ENCODE measurements around the gene CCDC17. TPM values are rescaled to one million over a fixed set of nuclear protein-coding genes. Genes with fewer than 3 reads are reported as not detected.

Gene CCDC17
- polyA plus RNA-seq, 1 donor, result 0.88 TPM

- WGBS (ENCODE audit: insufficient coverage, low lambda C conversion rate), result 89% methylated on average over 4 of the region's 12 CpGs
- H3K36me3 ChIP-seq (ENCODE audit: control insufficient read depth, insufficient read depth, low read length), result peaks cover 75% of the 10 kb centered on the region
- no peak for DNase-seq
These were observed 30.9 kb upstream of the CCDC17 start for GRCh38 chr1:45654540-45655280.

GRCh38 chr1:45647248-45648021, 23.6 kb upstream of the CCDC17 start:
- peaks cover 21% of the 10 kb centered on the region for H3K4me1 ChIP-seq (ENCODE audit: control insufficient read depth, insufficient read depth, low read length)
- H3K36me3 ChIP-seq (ENCODE audit: control insufficient read depth, insufficient read depth, low read length), result peaks cover 35% of the 10 kb centered on the region
- H3K4me3 ChIP-seq (ENCODE audit: low read length), result no peak overlapping the region
- H3K27ac ChIP-seq (ENCODE audit: low read length), result no peak overlapping the region
- peak in 1 of 2 donors; percentile 6 for DNase-seq
- no peaks in the 10 kb centered on the region for H3K27me3 ChIP-seq (ENCODE audit: control insufficient read depth, insufficient read depth, low read length)
- H3K9me3 ChIP-seq (ENCODE audit: control insufficient read depth, low read depth, low read length), result no peaks in the 10 kb centered on the region
- WGBS (ENCODE audit: insufficient coverage, low lambda C conversion rate), result 81% methylated on average over 3 of the region's 9 CpGs

More at GRCh38 chr1:45654540-45655280, 30.9 kb upstream of the CCDC17 start:
- no peak overlapping the region for H3K27ac ChIP-seq (ENCODE audit: low read length)
- H3K27me3 ChIP-seq (ENCODE audit: control insufficient read depth, insufficient read depth, low read length), result no peaks in the 10 kb centered on the region
- no peaks in the 10 kb centered on the region for H3K9me3 ChIP-seq (ENCODE audit: control insufficient read depth, low read depth, low read length)
- peaks cover 19% of the 10 kb centered on the region for H3K4me1 ChIP-seq (ENCODE audit: control insufficient read depth, insufficient read depth, low read length)
- no peak overlapping the region for H3K4me3 ChIP-seq (ENCODE audit: low read length)

DNA sequence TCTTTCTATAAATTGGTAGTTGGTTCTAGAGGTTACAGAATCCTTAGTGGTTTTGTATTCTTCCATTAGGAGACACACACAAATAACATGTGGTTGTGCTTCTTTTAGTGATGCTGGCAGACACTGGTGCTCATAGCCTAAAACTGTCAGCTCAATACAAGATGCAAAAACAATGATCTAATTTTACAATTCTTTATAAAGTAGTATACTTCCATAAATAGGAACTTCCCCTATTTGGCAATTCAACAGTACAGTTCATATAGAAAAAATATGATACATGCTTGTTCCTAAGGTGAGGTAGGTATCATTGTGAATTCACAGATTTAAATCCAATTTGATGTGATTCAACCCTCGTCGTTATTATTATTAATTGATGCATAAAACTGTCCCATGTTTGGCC, 20.8 kb upstream of the CCDC17 start:
- no peak overlapping the region for H3K4me3 ChIP-seq (ENCODE audit: low read length)
- no peaks in the 10 kb centered on the region for H3K27me3 ChIP-seq (ENCODE audit: control insufficient read depth, insufficient read depth, low read length)
- no peak for DNase-seq
- peak overlapping the region; percentile 78 for H3K27ac ChIP-seq (ENCODE audit: low read length)
- WGBS (ENCODE audit: insufficient coverage, low lambda C conversion rate), result 73% methylated on average over 2 of the region's 2 CpGs
- H3K4me1 ChIP-seq (ENCODE audit: control insufficient read depth, insufficient read depth, low read length), result peaks cover 24% of the 10 kb centered on the region
- H3K9me3 ChIP-seq (ENCODE audit: control insufficient read depth, low read depth, low read length), result no peaks in the 10 kb centered on the region
- H3K36me3 ChIP-seq (ENCODE audit: control insufficient read depth, insufficient read depth, low read length), result peaks cover 44% of the 10 kb centered on the region

DNA sequence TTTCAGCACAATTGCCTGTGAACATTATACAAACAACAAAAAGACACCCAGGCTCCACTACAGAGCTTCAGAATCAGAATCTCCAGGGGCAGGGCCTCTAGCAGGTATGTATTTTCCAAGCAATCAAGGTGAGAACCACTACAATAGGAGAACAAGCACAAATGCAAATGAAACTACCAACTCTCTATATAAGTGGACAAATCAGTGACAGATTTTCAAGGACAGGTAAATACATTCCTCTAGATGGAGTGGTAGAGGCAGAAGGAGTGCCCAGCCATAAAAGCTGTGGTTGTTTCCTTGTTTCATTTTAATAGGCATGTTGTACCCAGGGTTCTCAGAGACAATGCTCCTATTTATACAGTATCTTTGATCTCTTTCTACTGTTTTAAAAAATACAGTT, 20.1 kb upstream of the CCDC17 start:
- peaks cover 51% of the 10 kb centered on the region for H3K36me3 ChIP-seq (ENCODE audit: control insufficient read depth, insufficient read depth, low read length)
- H3K9me3 ChIP-seq (ENCODE audit: control insufficient read depth, low read depth, low read length), result no peaks in the 10 kb centered on the region
- H3K27ac ChIP-seq (ENCODE audit: low read length), result peak overlapping the region; percentile 78
- DNase-seq, result peak; percentile 58 to 88
- H3K27me3 ChIP-seq (ENCODE audit: control insufficient read depth, insufficient read depth, low read length), result no peaks in the 10 kb centered on the region
- peaks cover 24% of the 10 kb centered on the region for H3K4me1 ChIP-seq (ENCODE audit: control insufficient read depth, insufficient read depth, low read length)
- no peak overlapping the region for H3K4me3 ChIP-seq (ENCODE audit: low read length)

DNA sequence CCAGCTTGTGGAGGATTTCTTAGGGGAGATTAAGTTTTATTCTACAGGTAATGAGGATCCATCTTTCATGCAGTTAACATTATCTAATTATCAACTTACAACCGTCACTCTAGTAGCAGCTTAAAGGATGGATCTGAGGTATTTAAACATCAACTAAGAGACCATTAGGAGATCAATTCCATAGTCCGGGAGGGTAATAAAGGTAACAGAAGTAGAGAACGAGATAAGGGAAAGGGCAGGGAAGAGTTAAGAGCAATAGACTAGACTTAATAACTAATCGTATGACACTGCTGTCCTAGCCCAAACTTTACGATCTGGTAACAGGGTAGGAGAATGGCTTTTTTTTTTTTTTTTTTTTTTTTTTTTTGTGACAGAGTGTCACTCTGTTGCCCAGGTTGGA, 19.5 kb upstream of the CCDC17 start:
- H3K27ac ChIP-seq (ENCODE audit: low read length), result peak overlapping the region; percentile 78
- DNase-seq, result peak; percentile 57 to 78
- 14% methylated on average over 1 of the region's 5 CpGs for WGBS (ENCODE audit: insufficient coverage, low lambda C conversion rate)
- H3K4me3 ChIP-seq (ENCODE audit: low read length), result no peak overlapping the region
- H3K36me3 ChIP-seq (ENCODE audit: control insufficient read depth, insufficient read depth, low read length), result peaks cover 53% of the 10 kb centered on the region
- H3K4me1 ChIP-seq (ENCODE audit: control insufficient read depth, insufficient read depth, low read length), result peaks cover 24% of the 10 kb centered on the region
- H3K9me3 ChIP-seq (ENCODE audit: control insufficient read depth, low read depth, low read length), result no peaks in the 10 kb centered on the region
- H3K27me3 ChIP-seq (ENCODE audit: control insufficient read depth, insufficient read depth, low read length), result no peaks in the 10 kb centered on the region

DNA sequence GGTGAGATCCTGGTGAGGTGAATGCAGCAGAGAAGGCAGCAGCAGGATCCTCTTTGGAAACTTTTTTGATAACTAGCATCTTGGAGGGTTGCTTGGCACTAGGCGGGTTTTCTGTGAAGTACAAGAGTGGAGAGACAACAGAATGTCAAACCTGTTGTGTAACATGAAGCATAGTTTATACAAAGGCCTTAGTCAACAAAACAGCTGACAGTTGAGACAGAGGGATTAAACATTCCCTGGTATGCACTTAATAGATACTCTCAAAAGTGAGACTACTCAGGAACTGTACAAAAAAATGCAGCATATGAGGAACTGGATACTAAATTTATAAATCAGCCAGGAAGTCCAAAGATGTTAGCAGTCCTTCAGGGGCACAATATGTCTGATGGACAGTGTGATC, 16.4 kb upstream of the CCDC17 start:
- DNase-seq, result no peak
- H3K36me3 ChIP-seq (ENCODE audit: control insufficient read depth, insufficient read depth, low read length), result peaks cover 62% of the 10 kb centered on the region

DNA sequence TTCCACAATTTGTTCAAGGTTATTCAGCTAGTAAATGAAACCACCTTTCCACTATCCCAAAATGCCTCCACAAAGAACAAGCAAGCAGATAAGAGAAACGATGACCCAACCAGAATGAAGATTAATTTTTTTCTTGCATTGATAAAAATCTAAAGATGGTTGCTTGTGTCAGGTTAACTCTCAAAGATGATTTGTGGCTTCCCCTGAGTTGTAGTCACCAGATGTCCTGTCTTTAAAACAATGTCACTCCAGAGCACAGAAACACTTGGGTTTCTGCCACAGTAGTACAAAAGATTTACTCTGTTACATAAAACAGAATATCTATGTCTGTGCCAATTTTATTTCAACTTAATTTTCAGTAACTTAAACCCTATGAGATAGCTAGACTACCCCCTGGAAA, 11.4 kb upstream of the CCDC17 start:
- Histone ChIP-seq H3K36me3 (ENCODE audit: control insufficient read depth, insufficient read depth, low read length) (peaks cover 86% of the 10 kb centered on the region), H3K4me1 (ENCODE audit: control insufficient read depth, insufficient read depth, low read length) (no peaks in the 10 kb centered on the region), H3K27ac (ENCODE audit: low read length) (no peak overlapping the region), H3K9me3 (ENCODE audit: control insufficient read depth, low read depth, low read length) (no peaks in the 10 kb centered on the region), H3K27me3 (ENCODE audit: control insufficient read depth, insufficient read depth, low read length) (no peaks in the 10 kb centered on the region), H3K4me3 (ENCODE audit: low read length) (no peak overlapping the region)
- WGBS (ENCODE audit: insufficient coverage, low lambda C conversion rate), result 40% methylated on average over 1 of the region's 1 CpG
- no peak for DNase-seq

More for the DNA sequence above, 16.4 kb upstream of the CCDC17 start:
- H3K27me3 ChIP-seq (ENCODE audit: control insufficient read depth, insufficient read depth, low read length), result no peaks in the 10 kb centered on the region
- H3K4me3 ChIP-seq (ENCODE audit: low read length), result no peak overlapping the region
- no peaks in the 10 kb centered on the region for H3K9me3 ChIP-seq (ENCODE audit: control insufficient read depth, low read depth, low read length)
- no peak overlapping the region for H3K27ac ChIP-seq (ENCODE audit: low read length)
- WGBS (ENCODE audit: insufficient coverage, low lambda C conversion rate), result no CpG with 5 or more reads among the region's 1 CpG
- H3K4me1 ChIP-seq (ENCODE audit: control insufficient read depth, insufficient read depth, low read length), result peaks cover 24% of the 10 kb centered on the region

- Histone ChIP-seq H3K9me3 (ENCODE audit: control insufficient read depth, low read depth, low read length) (no peaks in the 10 kb centered on the region), H3K4me3 (ENCODE audit: low read length) (no peak overlapping the region), H3K27me3 (ENCODE audit: control insufficient read depth, insufficient read depth, low read length) (no peaks in the 10 kb centered on the region), H3K4me1 (ENCODE audit: control insufficient read depth, insufficient read depth, low read length) (no peaks in the 10 kb centered on the region), H3K27ac (ENCODE audit: low read length) (no peak overlapping the region), H3K36me3 (ENCODE audit: control insufficient read depth, insufficient read depth, low read length) (peaks cover 77% of the 10 kb centered on the region)
- WGBS (ENCODE audit: insufficient coverage, low lambda C conversion rate), result no CpG with 5 or more reads among the region's 1 CpG
- DNase-seq, result no peak
These were observed 6.6 kb upstream of the CCDC17 start for GRCh38 chr1:45630429-45630828.

- H3K27ac ChIP-seq (ENCODE audit: low read length), result no peak overlapping the region
- H3K4me1 ChIP-seq (ENCODE audit: control insufficient read depth, insufficient read depth, low read length), result no peaks in the 10 kb centered on the region
- H3K4me3 ChIP-seq (ENCODE audit: low read length), result no peak overlapping the region
- no peak for DNase-seq
- H3K27me3 ChIP-seq (ENCODE audit: control insufficient read depth, insufficient read depth, low read length), result no peaks in the 10 kb centered on the region
- H3K36me3 ChIP-seq (ENCODE audit: control insufficient read depth, insufficient read depth, low read length), result peaks cover 65% of the 10 kb centered on the region
- H3K9me3 ChIP-seq (ENCODE audit: control insufficient read depth, low read depth, low read length), result no peaks in the 10 kb centered on the region
These were observed 5.2 kb upstream of the CCDC17 start for GRCh38 chr1:45629035-45629434.

DNA sequence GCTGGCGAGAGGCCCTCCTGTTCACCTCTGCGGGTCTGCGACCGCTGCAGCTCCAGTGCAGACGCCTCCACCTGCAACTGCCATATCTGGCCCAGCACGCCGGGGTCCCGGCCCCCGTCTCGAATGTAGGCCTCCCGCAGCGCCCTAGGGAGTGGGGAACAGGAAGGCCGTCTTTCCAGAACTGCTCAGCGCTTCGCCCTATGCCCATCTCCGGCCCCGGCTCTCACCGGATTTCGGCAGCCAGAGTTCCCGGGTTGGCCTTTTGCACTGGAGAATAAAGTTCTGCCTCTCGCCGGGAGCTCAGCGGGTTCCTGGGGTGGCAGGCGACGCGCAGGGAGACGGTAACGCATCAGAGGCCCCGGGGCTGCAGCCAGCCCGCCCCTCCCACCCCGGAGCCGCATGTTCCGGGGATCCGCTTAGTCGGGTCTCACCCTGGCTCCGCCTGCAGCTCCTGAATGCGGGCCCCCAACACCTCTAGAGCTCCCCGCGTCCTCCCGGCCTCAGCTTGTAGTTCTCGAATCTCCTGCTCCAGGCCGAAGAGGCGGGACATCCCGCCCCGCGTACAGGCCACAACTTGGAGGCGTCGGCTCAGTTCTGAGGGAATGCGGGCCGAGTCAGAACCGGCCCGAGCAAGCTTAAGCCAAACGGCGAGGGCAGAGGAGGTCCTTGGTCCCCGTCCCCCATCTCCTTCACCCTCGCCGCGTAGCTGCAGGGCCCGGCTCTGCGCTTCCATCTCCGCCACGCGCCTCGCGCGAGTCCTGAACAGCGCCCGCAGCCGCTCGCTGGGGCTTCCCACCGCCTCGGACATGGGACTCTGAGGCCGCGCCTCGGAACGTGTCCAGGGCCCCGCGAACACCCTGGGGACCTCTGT, 1.1 kb downstream of the CCDC17 start:
- no CpG with 5 or more reads among the region's 78 CpGs for WGBS (ENCODE audit: insufficient coverage, low lambda C conversion rate)
- Histone ChIP-seq H3K9me3 (ENCODE audit: control insufficient read depth, low read depth, low read length) (peaks cover 4% of the 10 kb centered on the region), H3K27me3 (ENCODE audit: control insufficient read depth, insufficient read depth, low read length) (no peaks in the 10 kb centered on the region), H3K4me3 (ENCODE audit: low read length) (peak overlapping the region; percentile 23), H3K4me1 (ENCODE audit: control insufficient read depth, insufficient read depth, low read length) (peaks cover 10% of the 10 kb centered on the region), H3K36me3 (ENCODE audit: control insufficient read depth, insufficient read depth, low read length) (peaks cover 34% of the 10 kb centered on the region), H3K27ac (ENCODE audit: low read length) (no peak overlapping the region)
- DNase-seq, result peak; percentile 12 to 38
